ENCODE measurements around the gene SRSF7. TPM values are rescaled to one million over a fixed set of nuclear protein-coding genes. Genes with fewer than 3 reads are reported as not detected.
A peak's percentile ranks its signal among the peaks of the same experiment; 100 is the strongest.

Gene SRSF7
- total and polyA plus RNA-seq, 4 donors: 49.8 to 111 (median 65.2) TPM

- TF ChIP-seq CTCF (IDR thresholded peaks at IDR 0.05; ENCODE audit: low read depth, low read length, missing input control) (no peak), RXRA (IDR thresholded peaks at IDR 0.05) (peak; percentile 95 to 97)
These were observed 17.7 kb downstream of the SRSF7 start (continued) for GRCh38 chr2:38733300-38733971.

DNA sequence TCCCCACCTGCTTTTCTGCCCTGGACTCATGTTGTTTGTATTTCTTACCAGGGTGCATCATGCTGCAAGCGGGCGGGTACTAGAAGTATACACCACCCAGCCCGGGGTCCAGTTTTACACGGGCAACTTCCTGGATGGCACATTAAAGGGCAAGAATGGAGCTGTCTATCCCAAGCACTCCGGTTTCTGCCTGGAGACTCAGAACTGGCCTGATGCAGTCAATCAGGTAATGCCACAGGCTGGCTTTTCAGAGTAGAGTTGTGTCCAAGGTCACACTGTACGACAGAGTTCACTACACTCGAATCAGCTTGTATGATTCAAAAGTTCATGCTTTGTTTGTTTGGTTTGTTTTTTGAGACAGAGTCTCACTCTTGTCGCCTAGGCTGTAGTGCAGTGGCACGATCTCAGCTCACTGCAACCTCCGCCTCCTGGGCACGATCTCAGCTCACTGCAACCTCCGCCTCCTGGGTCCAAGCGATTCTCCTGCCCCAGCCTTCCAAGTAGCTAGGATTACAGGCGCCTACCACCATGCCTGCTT is 19.4 kb downstream of the SRSF7 start:
- Histone ChIP-seq H3K9ac (ENCODE audit: low read depth in 1 of 2, low read length in 2 of 2) (peak overlapping the region in 1 of 2 donors; percentile 72), H3K4me1 (ENCODE audit: control insufficient read depth in 4 of 4, insufficient read depth in 4 of 4, low read length in 3 of 4) (peaks cover 19 to 44% (median 30%) of the 10 kb centered on the region in 4 donors), H3K4me3 (ENCODE audit: low read depth in 1 of 3, low read length in 3 of 3) (no peak overlapping the region), H3K27ac (ENCODE audit: low read depth in 1 of 2, low read length in 2 of 2) (peak overlapping the region; percentile 70 to 84), H3K27me3 (ENCODE audit: control insufficient read depth in 4 of 4, insufficient read depth in 4 of 4, low read length in 3 of 4) (no peaks in the 10 kb centered on the region), H3K9me3 (ENCODE audit: control insufficient read depth in 4 of 4, low read length in 3 of 4) (no peaks in the 10 kb centered on the region), H3K36me3 (ENCODE audit: control insufficient read depth in 4 of 4, insufficient read depth in 3 of 4, low read depth in 1 of 4, low read length in 3 of 4) (peaks cover 2 to 16% (median 9%) of the 10 kb centered on the region in 4 donors)
- WGBS: 41% methylated on average over 14 of the region's 14 CpGs
- TF ChIP-seq, protein P1, sequence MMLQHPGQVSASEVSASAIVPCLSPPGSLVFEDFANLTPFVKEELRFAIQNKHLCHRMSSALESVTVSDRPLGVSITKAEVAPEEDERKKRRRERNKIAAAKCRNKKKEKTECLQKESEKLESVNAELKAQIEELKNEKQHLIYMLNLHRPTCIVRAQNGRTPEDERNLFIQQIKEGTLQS (IDR thresholded peaks at IDR 0.05): peak; percentile 50
- TF ChIP-seq RXRA (IDR thresholded peaks at IDR 0.05) (peak; percentile 93 to 98), YY1 (IDR thresholded peaks at IDR 0.05) (peak; percentile 82), RAD21 (IDR thresholded peaks at IDR 0.05) (peak; percentile 51 to 53), SP1 (IDR thresholded peaks at IDR 0.05) (peak; percentile 90), NR2F2 (IDR thresholded peaks at IDR 0.05) (no peak), CTCF (IDR thresholded peaks at IDR 0.05; ENCODE audit: low read depth, low read length, missing input control) (no peak), FOXA1 (IDR thresholded peaks at IDR 0.05) (peak; percentile 67), HNF4G (IDR thresholded peaks at IDR 0.05) (peak; percentile 44), EGR1 (IDR thresholded peaks at IDR 0.05; ENCODE audit: low read depth in 2 of 2) (peak in 1 of 2 donors; percentile 59), TAF1 (conservative IDR thresholded peaks at IDR 0.05) (no peak), GABPA (IDR thresholded peaks at IDR 0.05 in 1 of 2, conservative IDR thresholded peaks at IDR 0.05 in 1 of 2) (peak in 1 of 2 donors; percentile 32), REST (IDR thresholded peaks at IDR 0.05) (peak; percentile 53), FOXA2 (IDR thresholded peaks at IDR 0.05) (peak; percentile 78), HNF4A (conservative IDR thresholded peaks at IDR 0.05) (peak; percentile 80 to 89), JUND (IDR thresholded peaks at IDR 0.05) (peak; percentile 37 to 93)
- TF ChIP-seq, protein P2, sequence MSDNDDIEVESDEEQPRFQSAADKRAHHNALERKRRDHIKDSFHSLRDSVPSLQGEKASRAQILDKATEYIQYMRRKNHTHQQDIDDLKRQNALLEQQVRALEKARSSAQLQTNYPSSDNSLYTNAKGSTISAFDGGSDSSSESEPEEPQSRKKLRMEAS (IDR thresholded peaks at IDR 0.05): peak; percentile 76
- TF ChIP-seq, protein P3, sequence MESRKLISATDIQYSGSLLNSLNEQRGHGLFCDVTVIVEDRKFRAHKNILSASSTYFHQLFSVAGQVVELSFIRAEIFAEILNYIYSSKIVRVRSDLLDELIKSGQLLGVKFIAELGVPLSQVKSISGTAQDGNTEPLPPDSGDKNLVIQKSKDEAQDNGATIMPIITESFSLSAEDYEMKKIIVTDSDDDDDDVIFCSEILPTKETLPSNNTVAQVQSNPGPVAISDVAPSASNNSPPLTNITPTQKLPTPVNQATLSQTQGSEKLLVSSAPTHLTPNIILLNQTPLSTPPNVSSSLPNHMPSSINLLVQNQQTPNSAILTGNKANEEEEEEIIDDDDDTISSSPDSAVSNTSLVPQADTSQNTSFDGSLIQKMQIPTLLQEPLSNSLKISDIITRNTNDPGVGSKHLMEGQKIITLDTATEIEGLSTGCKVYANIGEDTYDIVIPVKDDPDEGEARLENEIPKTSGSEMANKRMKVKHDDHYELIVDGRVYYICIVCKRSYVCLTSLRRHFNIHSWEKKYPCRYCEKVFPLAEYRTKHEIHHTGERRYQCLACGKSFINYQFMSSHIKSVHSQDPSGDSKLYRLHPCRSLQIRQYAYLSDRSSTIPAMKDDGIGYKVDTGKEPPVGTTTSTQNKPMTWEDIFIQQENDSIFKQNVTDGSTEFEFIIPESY (IDR thresholded peaks at IDR 0.05): peak; percentile 86
- DNase-seq (ENCODE audit: low spot score): peak; percentile 38
